Hepatocyte (in vitro differentiated cells): ENCODE results near the gene PPP1R12A. TPM values are rescaled to one million over a fixed set of nuclear protein-coding genes. Genes with fewer than 3 reads are reported as not detected.

Source experiments
- polyA plus RNA-seq: library from polyadenylated mRNA; unstranded; fragments of >200 nt; fragmentation: Nextera tagmentation; extraction: Ambion mirVana; gene quantifications from 2 replicates; pipeline ENCODE4 v1.2.1, GENCODE V29; 2016
- small RNA-seq: library from RNA; depleted of rRNA; stranded (forward); fragments of <200 nt; gene quantifications from one replicate; pipeline ENCODE3, GENCODE V24; 2014
- total RNA-seq: library from RNA; depleted of rRNA; stranded (reverse); fragments of >200 nt; gene quantifications from 2 replicates; pipeline ENCODE4 v1.2.3, GENCODE V29; 2014

Gene PPP1R12A
- total and polyA plus RNA-seq, 2 experiments from 2014 or later: 71.7 to 74.0 TPM

Small RNA genes within 50 kb of the gene (small RNA-seq; reads per million reads assigned to genes)
- gene RNA5SP363: not detected

Other genes starting within 250 kb of the PPP1R12A start
- 30.2 and 40.5 TPM in 2 replicates for gene PAWR, start 244.1 kb downstream of the PPP1R12A start, total RNA-seq
- gene PAWR, start 244.1 kb downstream of the PPP1R12A start, polyA plus RNA-seq: 54.9 and 70.9 TPM in 2 replicates
- 0.33 and 0.44 TPM in 2 replicates for gene OTOGL, start 164.4 kb upstream of the PPP1R12A start, total RNA-seq
- gene OTOGL, start 164.4 kb upstream of the PPP1R12A start, polyA plus RNA-seq: not detected in 2 replicates